HAP-1 (cell line): ENCODE data around the gene SH3TC1.

Source experiments
- DNase-seq, 2 experiments: peaks; one replicate each; pipeline ENCODE4 v3.0.0-alpha.2; 2016 to 2020; ENCODE audit warnings: low spot score in 2 of 2
- H3K27me3 ChIP-seq: fragments of 250-450 bp; sonication (Bioruptor Pico); 2 replicates; pipeline ENCODE4 v1.5.1; 2020; ENCODE audit warnings: low read depth, mild to moderate bottlenecking, moderate library complexity
- H3K36me3 ChIP-seq: fragments of 250-450 bp; sonication (Bioruptor Pico); replicated peaks from 2 replicates; pipeline ENCODE4 v1.5.1; 2020; ENCODE audit warnings: mild to moderate bottlenecking
- H3K4me1 ChIP-seq: fragments of 250-450 bp; sonication (Bioruptor Pico); 2 replicates; pipeline ENCODE4 v1.5.1; 2020; ENCODE audit warnings: mild to moderate bottlenecking
- H3K4me3 ChIP-seq: fragments of 250-450 bp; sonication (Bioruptor Pico); 2 replicates; pipeline ENCODE4 v1.5.1; 2020; ENCODE audit warnings: mild to moderate bottlenecking, moderate library complexity
- H3K9me3 ChIP-seq: fragments of 250-450 bp; sonication (Bioruptor Pico); 2 replicates; pipeline ENCODE4 v1.5.1; 2020; ENCODE audit warnings: mild to moderate bottlenecking, moderate library complexity
- in situ Hi-C: fragments of 300-500 bp; cut with MboI; formaldehyde crosslinking; loops from 3 replicates; pipeline ENCODE4 v1.14.3; 2020; ENCODE audit warnings: low sequenced_read_pairs, inconsistent platforms, mixed read lengths

Gene SH3TC1

DNA sequence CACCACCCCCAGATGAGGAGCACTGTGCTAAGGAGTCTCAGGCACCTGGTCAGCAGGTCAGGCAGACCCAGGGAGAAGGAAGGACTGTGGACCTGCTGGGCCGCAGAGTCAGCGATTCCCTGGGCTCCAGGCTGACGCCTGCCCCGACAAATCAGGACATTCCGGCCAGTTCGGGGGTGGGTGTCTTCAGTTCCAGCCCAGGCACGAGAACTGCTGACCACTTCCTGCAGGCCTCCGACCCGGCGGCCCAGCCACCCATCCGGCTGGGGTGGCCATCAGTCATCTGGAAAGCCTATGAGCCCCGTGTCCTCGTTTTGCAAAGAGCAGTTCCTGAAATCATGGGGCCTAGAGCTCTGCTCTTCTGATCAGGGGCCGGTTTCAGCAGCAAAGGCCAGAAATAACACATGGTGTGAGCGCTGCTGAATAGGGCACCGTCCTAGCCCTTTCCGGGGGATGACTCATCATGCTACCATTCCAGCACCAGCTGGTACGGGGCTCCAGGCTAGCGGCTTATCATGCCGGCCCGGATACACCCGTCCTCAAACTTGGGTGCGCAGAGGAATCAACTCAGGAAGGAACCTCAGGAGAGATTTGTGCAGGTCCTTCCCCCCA lies 7.8 kb upstream of the SH3TC1 start:
- in situ Hi-C loops, result no loop called here
- no peaks in the 10 kb centered on the region for H3K4me1 ChIP-seq
- no peak overlapping the region for H3K4me3 ChIP-seq
- DNase-seq, result no peak
- no peaks in the 10 kb centered on the region for H3K9me3 ChIP-seq
- no peaks in the 10 kb centered on the region for H3K36me3 ChIP-seq
- peaks cover 8% of the 10 kb centered on the region for H3K27me3 ChIP-seq

DNA sequence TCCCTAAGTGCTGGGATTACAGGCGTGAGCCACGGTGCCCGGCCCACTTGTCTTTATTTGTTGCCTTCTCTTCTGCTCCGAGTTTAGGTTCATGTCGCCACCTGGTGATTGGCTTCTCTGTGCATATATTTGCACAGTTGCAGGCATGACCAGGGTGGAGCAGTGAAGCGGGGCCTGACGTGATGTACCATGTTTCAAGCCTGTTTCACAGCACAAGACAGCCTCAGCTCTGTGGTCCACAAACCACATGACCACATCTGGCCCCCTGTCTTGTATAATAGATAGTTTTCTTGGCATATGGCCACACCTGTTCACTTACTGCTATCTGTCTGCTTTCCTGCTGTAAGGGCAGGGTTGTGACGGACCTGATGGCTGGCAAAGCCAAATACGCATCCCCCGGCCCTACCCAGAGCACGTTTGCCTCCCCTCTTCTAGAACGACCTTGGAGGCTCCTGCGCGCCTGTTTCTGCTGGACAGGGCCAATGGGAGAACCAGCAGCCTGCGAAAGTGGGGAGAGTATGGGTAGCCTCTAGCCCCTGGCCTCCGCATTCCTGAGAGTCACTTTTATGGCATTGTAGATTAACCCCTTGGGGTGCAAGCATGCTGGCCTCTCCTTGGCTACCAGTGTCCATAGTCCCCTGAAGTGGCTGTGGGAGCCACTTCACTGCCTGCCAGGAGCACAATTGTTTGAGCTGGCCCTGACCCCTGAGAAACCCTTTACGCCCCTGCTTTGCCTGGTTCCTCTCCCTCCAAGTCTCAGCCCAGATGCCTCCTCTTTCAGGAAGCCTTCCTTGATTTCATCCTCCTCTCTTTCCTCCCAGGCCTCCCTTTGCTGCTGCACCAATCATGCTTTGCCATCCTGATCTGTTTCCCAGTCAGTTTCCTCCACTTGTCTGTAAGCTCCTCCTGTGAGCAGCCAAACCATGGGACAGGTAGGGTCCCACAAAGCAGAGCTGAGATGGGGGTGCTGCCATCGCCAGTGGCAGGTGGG lies 6.0 kb upstream of the SH3TC1 start:
- Histone ChIP-seq H3K4me3 (no peak overlapping the region), H3K36me3 (no peaks in the 10 kb centered on the region), H3K9me3 (no peaks in the 10 kb centered on the region), H3K4me1 (no peaks in the 10 kb centered on the region), H3K27me3 (peaks cover 8% of the 10 kb centered on the region)
- in situ Hi-C loops, result no loop called here
- peak in 1 of 2 experiments; percentile 43 for DNase-seq

DNA sequence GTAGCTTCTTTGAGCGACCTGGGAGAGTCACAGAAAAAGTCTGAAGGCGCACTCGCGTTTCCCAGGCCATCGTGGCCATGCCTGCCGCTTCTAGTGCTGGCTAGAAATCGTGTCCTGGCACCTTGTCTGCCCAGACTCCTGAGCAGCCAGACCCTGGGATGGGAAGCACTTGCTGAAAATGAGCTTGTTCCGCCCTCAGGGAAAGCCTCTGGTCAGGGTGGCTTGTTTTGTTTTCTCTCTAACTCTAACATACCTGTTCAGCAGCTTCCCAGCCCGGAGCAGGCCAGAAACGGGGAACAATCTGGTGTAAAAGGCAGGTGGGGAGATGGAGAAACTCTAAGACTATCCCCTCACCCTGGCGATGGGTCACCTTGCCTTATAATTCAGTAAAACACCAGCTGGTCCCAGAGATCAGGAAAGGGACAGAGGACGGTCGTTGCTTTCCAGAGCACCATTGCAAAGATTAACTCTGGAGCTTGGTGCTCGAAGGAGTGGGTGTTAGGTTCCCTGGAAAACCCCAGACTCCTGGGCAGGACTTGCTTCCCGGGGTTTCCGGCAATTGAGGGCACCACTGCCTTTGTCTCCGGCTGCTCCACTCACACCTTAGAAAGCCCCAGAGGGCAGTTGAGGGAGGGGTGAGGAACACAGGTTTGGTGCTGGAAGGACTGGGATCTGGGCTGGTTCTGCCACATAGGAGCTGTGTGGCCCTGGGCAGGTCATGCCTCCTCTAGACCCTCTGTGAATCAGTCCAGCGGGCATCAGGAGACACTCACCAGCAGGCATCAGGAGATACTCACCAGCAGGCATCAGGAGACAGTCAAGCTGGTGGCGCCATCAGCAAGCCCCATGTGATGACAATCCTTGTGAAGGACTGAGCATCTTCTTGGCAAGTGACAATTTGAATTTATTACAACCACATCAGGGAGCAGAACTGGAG lies 4.5 kb upstream of the SH3TC1 start:
- H3K36me3 ChIP-seq, result no peaks in the 10 kb centered on the region
- H3K9me3 ChIP-seq, result no peaks in the 10 kb centered on the region
- H3K4me1 ChIP-seq, result no peaks in the 10 kb centered on the region
- no peak for DNase-seq
- in situ Hi-C loops, result no loop called here
- H3K27me3 ChIP-seq, result peaks cover 8% of the 10 kb centered on the region
- no peak overlapping the region for H3K4me3 ChIP-seq

DNA sequence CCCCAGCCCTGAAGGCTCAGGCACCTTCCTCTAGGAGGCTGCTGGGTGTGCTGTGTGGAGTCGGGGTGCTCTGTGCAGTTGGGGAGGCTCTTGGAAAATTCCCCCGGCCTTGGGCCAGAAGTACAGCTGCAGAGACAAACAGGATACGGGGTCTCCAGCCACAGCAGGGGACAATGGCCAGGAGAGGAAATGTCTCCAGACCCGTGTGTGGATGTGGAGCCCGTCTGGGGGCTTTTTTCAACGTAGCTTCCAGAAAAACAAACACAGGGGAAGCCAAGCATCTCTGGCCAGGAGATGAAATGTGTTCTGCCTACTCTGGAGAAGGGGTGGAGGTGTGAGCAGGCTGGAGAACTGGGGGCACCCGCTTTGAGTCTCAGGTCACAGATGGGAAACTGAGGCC lies 3.7 kb upstream of the SH3TC1 start:
- no peaks in the 10 kb centered on the region for H3K36me3 ChIP-seq
- in situ Hi-C loops, result no loop called here
- no peak overlapping the region for H3K4me3 ChIP-seq
- peaks cover 8% of the 10 kb centered on the region for H3K27me3 ChIP-seq
- no peaks in the 10 kb centered on the region for H3K4me1 ChIP-seq
- no peak for DNase-seq
- H3K9me3 ChIP-seq, result no peaks in the 10 kb centered on the region

- peaks cover 8% of the 10 kb centered on the region for H3K27me3 ChIP-seq
- no peaks in the 10 kb centered on the region for H3K9me3 ChIP-seq
- in situ Hi-C loops, result no loop called here
- DNase-seq, result no peak
- H3K36me3 ChIP-seq, result no peaks in the 10 kb centered on the region
- H3K4me1 ChIP-seq, result no peaks in the 10 kb centered on the region
- no peak overlapping the region for H3K4me3 ChIP-seq
Measured at GRCh38 chr4:8195841-8196458, 3.1 kb upstream of the SH3TC1 start.

DNA sequence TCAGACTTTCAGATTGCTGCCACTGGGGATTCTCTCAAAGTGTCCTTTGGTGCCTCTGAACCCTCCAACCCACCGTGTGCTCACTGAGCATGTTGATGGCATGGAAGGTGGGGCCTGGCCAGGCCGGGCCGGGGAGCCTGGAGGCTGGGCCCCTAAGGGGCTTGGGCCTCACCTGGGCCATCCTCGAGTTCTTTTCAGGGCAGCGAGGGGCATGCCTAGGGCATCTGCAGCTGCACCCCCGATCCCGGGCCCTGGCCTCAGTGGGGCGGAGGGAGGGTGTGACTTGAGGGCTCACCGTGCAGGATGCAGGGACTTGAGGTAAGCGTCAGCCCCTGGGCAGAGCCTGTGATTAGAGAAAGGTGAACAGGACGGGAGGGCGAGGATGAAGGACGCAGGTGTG lies 1.6 kb upstream of the SH3TC1 start:
- no peaks in the 10 kb centered on the region for H3K4me1 ChIP-seq
- in situ Hi-C loops, result no loop called here
- no peak overlapping the region for H3K4me3 ChIP-seq
- no peak for DNase-seq
- H3K36me3 ChIP-seq, result no peaks in the 10 kb centered on the region
- H3K27me3 ChIP-seq, result peaks cover 8% of the 10 kb centered on the region
- H3K9me3 ChIP-seq, result no peaks in the 10 kb centered on the region

- Histone ChIP-seq H3K36me3 (no peaks in the 10 kb centered on the region), H3K9me3 (no peaks in the 10 kb centered on the region), H3K4me1 (no peaks in the 10 kb centered on the region), H3K4me3 (no peak overlapping the region), H3K27me3 (peaks cover 8% of the 10 kb centered on the region)
- in situ Hi-C loops, result no loop called here
- DNase-seq, result no peak
Measured at GRCh38 chr4:8198206-8198905, 734 bp upstream of the SH3TC1 start.

GRCh38 chr4:8199594-8200301 lies 658 bp downstream of the SH3TC1 start:
- H3K27me3 ChIP-seq, result peaks cover 6% of the 10 kb centered on the region
- no peaks in the 10 kb centered on the region for H3K4me1 ChIP-seq
- in situ Hi-C loops, result no loop called here

GRCh38 chr4:8200302-8200975 lies 1.3 kb downstream of the SH3TC1 start:
- H3K36me3 ChIP-seq, result no peaks in the 10 kb centered on the region

More at GRCh38 chr4:8199594-8200301, 658 bp downstream of the SH3TC1 start:
- H3K9me3 ChIP-seq, result no peaks in the 10 kb centered on the region
- no peak for DNase-seq
- no peaks in the 10 kb centered on the region for H3K36me3 ChIP-seq
- H3K4me3 ChIP-seq, result no peak overlapping the region

GRCh38 chr4:8201321-8201781 lies 2.3 kb downstream of the SH3TC1 start:
- Histone ChIP-seq H3K4me1 (no peaks in the 10 kb centered on the region), H3K4me3 (no peak overlapping the region), H3K9me3 (no peaks in the 10 kb centered on the region), H3K36me3 (no peaks in the 10 kb centered on the region), H3K27me3 (no peaks in the 10 kb centered on the region)
- in situ Hi-C loops, result no loop called here
- DNase-seq, result no peak

More at GRCh38 chr4:8200302-8200975, 1.3 kb downstream of the SH3TC1 start:
- in situ Hi-C loops, result no loop called here
- Histone ChIP-seq H3K9me3 (no peaks in the 10 kb centered on the region), H3K4me3 (no peak overlapping the region), H3K4me1 (no peaks in the 10 kb centered on the region), H3K27me3 (no peaks in the 10 kb centered on the region)
- no peak for DNase-seq

- DNase-seq, result no peak
- no peaks in the 10 kb centered on the region for H3K36me3 ChIP-seq
- in situ Hi-C loops, result no loop called here
- H3K4me3 ChIP-seq, result no peak overlapping the region
- no peaks in the 10 kb centered on the region for H3K27me3 ChIP-seq
- no peaks in the 10 kb centered on the region for H3K9me3 ChIP-seq
- H3K4me1 ChIP-seq, result no peaks in the 10 kb centered on the region
Measured at GRCh38 chr4:8202108-8203051, 3.3 kb downstream of the SH3TC1 start.
